GM21529 (cell line): ENCODE data around the gene FAM114A2.

Experiments
- ATAC-seq: cut with Tn5 transposase; IDR thresholded peaks from one replicate; pipeline ENCODE4 v1.9.1; 2021; ENCODE audit not compliant: unreplicated experiment

Gene FAM114A2

DNA sequence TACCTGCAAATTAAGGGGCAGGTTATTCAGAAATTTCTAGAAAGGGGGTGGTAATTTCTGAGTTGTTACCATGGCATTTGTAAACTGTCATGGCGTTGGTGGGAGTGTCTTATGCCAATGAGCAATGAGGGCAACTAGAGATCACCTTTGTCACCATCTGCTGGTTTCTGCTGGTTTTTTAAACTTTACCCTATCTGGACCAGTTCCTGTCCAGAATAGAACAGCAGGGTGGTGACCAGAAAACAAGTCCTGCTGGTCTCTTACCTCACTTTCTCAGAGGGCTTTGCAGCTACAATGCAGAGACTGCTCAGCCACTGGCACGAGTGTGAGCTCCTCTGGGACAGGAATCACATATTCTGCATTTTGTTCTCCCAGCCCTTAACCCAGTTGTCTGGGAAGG lies 51.4 kb downstream of the FAM114A2 start:
- ATAC-seq = no peak

DNA sequence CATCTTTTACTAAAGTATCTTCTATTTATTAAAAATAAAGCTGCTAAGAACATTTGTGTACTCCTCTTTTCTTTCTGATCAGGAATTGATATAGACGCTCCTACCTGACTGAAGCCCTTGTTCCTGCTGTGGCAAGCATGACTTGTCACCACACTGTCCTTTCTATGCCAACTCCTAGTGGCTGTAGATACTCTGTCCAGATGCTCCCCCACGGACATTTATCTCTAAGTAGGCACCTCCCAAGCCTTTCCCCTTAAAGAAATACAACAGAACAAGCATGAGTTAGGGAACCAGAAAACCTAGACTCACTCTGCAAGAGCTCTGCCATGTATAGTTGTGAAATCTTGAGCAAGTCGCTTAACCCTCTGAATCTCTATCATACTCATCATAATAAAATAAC lies 53.2 kb downstream of the FAM114A2 start:
- ATAC-seq = no peak

GRCh38 chr5:153983885-153984284 lies 54.8 kb downstream of the FAM114A2 start:
- ATAC-seq = no peak

DNA sequence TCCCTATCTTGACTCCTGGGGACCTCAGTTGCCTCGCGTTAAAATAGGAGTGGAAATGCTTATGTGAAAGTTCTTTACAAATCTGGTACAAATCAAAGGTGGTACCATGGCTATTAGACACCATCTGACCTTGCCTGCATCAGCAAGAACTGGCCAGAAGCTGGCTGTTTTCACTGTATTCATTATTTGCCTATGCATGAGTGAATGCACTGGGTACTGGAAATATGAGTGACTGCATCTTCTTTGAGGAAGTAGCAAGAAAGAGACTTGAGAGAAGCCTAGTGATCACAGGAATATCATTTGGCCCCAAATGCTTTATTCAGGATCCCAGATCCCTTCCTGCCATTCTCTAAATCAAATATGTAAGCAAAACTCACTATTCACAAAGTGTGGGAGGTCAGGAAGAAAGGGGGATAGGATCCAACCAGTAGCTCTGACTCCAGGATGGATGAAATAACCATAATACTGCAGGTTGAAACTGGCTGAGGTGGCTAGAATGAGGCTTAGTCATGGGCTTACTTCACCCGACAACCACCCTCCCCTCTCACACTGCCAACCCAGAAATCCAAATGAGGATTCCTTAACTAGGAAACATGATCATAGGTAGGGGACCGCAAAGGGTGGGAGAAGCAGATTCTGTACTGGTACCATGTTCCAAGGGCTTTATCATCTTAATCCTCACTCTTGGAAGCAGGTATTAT lies 56.7 kb downstream of the FAM114A2 start:
- ATAC-seq = no peak

GRCh38 chr5:153979028-153979783 lies 59.5 kb downstream of the FAM114A2 start:
- no peak for ATAC-seq

- ATAC-seq = no peak
Measured at GRCh38 chr5:153974813-153975163, 63.9 kb downstream of the FAM114A2 start.

GRCh38 chr5:153974131-153974812 lies 64.4 kb downstream of the FAM114A2 start:
- ATAC-seq = no peak

GRCh38 chr5:153972240-153972639 lies 66.5 kb downstream of the FAM114A2 start:
- no peak for ATAC-seq

- no peak for ATAC-seq
Measured at GRCh38 chr5:153970496-153970895, 68.2 kb downstream of the FAM114A2 start.

DNA sequence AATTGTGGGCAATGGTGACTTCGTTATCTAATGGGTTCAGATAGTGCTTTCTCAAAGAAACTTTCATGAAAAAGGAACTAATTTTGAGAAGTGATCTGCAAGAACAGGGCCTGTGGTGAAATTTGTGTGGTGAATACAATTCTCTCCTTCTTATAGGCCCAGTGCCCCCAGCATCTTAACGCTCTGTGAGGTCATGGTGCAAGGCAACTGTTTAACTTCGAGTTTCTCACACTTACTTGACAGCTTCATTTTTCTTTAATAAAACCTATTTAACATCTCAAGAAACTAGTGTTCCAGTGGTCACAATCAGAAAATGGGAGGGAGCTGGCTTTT lies 69.2 kb downstream of the FAM114A2 start:
- no peak for ATAC-seq

DNA sequence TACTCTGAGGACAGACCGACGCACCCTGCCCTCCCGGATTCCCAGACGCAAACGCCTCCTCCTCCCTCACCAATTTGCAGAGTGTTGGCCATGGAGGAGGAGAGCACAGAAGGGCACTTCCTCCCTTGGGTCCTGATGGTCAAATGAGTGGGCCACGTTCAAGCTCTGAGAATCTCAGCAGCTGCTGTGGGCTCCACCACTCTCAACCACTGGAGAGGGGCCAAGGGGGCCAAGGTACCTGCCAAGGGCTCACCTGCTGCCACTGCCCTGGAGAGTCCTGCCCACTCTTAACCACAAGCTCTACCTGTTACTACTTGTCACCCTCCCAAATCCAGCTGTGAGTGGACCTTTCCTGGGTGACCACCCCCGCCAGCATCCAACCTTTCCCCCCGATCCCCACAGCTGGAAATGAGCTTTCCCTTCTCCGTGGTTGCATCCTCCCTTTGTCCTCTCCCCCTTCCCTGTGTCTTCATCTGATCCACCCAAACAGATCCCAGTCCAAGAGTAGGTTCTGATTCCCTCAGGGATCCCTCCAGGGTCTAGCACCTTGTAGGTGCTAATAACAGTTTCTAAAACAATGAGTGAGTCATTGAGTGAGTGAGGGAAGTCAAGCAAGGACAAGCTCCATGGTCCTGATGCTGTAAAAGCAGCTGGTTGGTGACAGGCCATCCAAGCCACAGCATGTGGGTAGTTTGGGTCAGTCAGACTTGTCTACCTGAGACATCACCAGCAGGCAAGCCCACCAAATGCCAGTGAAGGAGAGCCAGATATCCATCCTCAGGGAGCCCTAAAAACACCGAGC lies 69.7 kb downstream of the FAM114A2 start:
- ATAC-seq = no peak

GRCh38 chr5:153964880-153965645 lies 73.6 kb downstream of the FAM114A2 start:
- peak; percentile 79 for ATAC-seq

- ATAC-seq = no peak
Measured at GRCh38 chr5:153964191-153964879, 74.4 kb downstream of the FAM114A2 start.

DNA sequence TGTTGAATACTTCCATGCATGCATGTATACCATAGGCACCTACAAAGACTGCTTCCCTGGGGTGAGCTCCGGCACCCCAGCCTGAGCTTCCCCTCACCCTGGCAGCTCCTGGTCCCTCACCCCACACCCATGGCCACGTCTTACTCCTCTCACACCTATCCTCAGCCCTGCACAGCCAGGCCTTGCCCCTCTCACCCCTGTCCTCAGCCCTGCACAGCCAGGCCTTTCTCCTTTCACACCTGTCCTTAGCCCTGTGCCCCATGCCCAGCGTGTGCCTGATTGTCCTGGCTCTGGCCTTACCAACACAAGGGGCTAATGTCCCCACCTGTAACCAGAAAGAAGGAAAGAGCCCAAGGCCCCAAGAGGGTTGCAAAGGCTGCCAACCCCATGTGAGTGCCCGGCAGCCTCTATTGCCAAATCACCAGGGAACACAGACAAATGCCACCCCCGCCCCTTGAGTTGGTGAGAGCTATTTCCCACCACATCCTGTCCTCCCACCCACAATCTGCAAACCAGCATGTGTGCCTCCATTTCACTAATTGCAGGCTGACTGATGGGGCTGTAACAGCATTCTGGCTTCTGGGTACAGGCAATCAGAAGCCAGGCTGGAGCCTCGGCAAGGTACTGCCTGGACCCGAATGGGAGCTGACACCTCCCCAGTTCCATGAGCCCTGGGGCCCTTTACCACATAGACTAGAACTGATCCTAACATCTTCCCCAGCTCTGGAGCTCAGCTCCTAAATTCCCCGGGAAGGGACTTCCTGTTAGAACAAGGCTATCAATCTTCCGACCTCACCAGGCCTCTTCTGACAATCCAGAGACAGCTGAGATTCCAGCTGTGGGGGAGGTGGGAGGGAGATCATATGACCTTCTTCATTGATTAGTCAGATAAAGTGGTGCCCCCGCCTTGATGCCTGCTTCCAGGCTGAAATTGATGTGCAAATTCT lies 78.2 kb downstream of the FAM114A2 start:
- no peak for ATAC-seq

- no peak for ATAC-seq
Measured at GRCh38 chr5:153959134-153959957, 79.4 kb downstream of the FAM114A2 start.

GRCh38 chr5:153957205-153957604 lies 81.5 kb downstream of the FAM114A2 start:
- no peak for ATAC-seq

GRCh38 chr5:153953411-153953810 lies 85.3 kb downstream of the FAM114A2 start:
- ATAC-seq = no peak

- ATAC-seq = no peak
Measured at GRCh38 chr5:153952893-153953292, 85.8 kb downstream of the FAM114A2 start.
